B cell (primary cell): Measurements from ENCODE around the gene ERRFI1.

Experiments used
- EZH2 ChIP-seq: IDR thresholded peaks from 2 replicates; pipeline ENCODE4 v1.6.1; 2012; ENCODE audit warnings: borderline replicate concordance, low read depth, mild to moderate bottlenecking, moderate library complexity, low read length; ENCODE audit not compliant: insufficient read depth, poor library complexity, severe bottlenecking
- TF ChIP-seq, protein P1 (sequence below): fragments of 200-600 bp; IDR thresholded peaks from one replicate; pipeline ENCODE4 v1.8.0; 2022; ENCODE audit warnings: antibody characterized with exemption, mild to moderate bottlenecking

DNA sequence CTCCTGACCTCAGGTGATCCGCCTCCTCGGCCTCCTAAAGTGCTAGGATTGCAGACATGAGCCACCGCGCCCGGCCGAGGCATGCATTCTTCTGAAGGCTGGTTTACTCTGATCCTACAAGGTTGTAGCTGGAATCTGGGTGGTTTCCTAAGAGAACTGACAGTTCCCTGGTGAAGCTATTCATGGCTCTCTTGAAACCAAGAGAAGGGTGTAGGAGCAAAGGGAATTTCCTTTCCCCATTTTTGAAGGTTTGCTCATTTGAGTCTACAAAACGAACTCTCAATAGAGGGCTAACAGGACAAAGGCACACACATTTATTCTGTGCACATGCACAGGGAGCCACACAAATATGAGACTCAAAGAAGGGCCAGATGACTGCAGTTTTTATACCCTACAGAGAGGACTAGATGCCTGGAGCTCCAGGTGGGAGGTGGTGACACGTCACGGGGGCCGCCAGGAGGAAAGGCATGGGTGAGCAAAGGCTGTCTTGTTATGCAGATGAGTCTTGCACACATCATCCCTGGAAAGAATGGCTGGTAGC is 49.5 kb upstream of the ERRFI1 start:
- TF ChIP-seq, protein P1, sequence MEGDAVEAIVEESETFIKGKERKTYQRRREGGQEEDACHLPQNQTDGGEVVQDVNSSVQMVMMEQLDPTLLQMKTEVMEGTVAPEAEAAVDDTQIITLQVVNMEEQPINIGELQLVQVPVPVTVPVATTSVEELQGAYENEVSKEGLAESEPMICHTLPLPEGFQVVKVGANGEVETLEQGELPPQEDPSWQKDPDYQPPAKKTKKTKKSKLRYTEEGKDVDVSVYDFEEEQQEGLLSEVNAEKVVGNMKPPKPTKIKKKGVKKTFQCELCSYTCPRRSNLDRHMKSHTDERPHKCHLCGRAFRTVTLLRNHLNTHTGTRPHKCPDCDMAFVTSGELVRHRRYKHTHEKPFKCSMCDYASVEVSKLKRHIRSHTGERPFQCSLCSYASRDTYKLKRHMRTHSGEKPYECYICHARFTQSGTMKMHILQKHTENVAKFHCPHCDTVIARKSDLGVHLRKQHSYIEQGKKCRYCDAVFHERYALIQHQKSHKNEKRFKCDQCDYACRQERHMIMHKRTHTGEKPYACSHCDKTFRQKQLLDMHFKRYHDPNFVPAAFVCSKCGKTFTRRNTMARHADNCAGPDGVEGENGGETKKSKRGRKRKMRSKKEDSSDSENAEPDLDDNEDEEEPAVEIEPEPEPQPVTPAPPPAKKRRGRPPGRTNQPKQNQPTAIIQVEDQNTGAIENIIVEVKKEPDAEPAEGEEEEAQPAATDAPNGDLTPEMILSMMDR = no peak
- TF ChIP-seq EZH2 = no peak
